ENCODE measurements around the gene ROBO3. TPM values are rescaled to one million over a fixed set of nuclear protein-coding genes. Genes with fewer than 3 reads are reported as not detected.
A peak's percentile ranks its signal among the peaks of the same experiment; 100 is the strongest.

ROBO3 gene
- total RNA-seq, 4 donors from 2014 or later: 6.7 to 19.8 (median 10.1) TPM

GRCh38 chr11:124917115-124917637 lies 51.9 kb downstream of the ROBO3 start:
- H3K4me1 ChIP-seq: peaks cover 0 to 5% of the 10 kb centered on the region in 2 donors
- DNase-seq: no peak
- H3K27ac ChIP-seq: no peak overlapping the region
- H3K4me3 ChIP-seq (replicated peaks in 1 of 3): no peak overlapping the region
- H3K9me3 ChIP-seq: no peaks in the 10 kb centered on the region
- WGBS, 2 donors: 80 to 81% methylated on average over 4 of the region's 6 CpGs
- intact Hi-C loops (cut with DNase I): no loop called here
- H3K36me3 ChIP-seq: no peaks in the 10 kb centered on the region
- no peaks in the 10 kb centered on the region for H3K27me3 ChIP-seq
- TF ChIP-seq CTCF (IDR thresholded peaks at IDR 0.05) (no peak), POLR2A (IDR thresholded peaks at IDR 0.05) (no peak)

GRCh38 chr11:124918950-124919349 lies 53.7 kb downstream of the ROBO3 start, which contains the start of gene HEPN1:
Gene HEPN1 (plus strand): TSS chr11:124919250.
- Histone ChIP-seq H3K27me3 (no peaks in the 10 kb centered on the region), H3K4me1 (peaks cover 0 to 5% of the 10 kb centered on the region in 2 donors), H3K27ac (no peak within 1 kb of the TSS), H3K9me3 (no peaks in the 10 kb centered on the region), H3K36me3 (no peaks in the 10 kb centered on the region), H3K4me3 (replicated peaks in 1 of 3) (no peak within 1 kb of the TSS)
- DNase-seq: no peak
- WGBS, 2 donors: 86 to 89% methylated on average over 3 of the region's 3 CpGs
- TF ChIP-seq CTCF (IDR thresholded peaks at IDR 0.05) (no peak), POLR2A (IDR thresholded peaks at IDR 0.05) (no peak)
- intact Hi-C loops (cut with DNase I): no loop called here

- Histone ChIP-seq H3K4me3 (replicated peaks in 1 of 3) (no peak overlapping the region), H3K4me1 (peaks cover 0 to 5% of the 10 kb centered on the region in 2 donors), H3K36me3 (no peaks in the 10 kb centered on the region), H3K9me3 (no peaks in the 10 kb centered on the region), H3K27me3 (no peaks in the 10 kb centered on the region), H3K27ac (no peak overlapping the region)
- TF ChIP-seq POLR2A (IDR thresholded peaks at IDR 0.05) (no peak), CTCF (IDR thresholded peaks at IDR 0.05) (no peak)
- WGBS, 2 donors: 97 to 100% methylated on average over 2 of the region's 2 CpGs
- DNase-seq: no peak
- intact Hi-C loops (cut with DNase I): no loop called here
Observed at GRCh38 chr11:124919898-124920297, 54.7 kb downstream of the ROBO3 start.

- Histone ChIP-seq H3K4me3 (replicated peaks in 1 of 3) (no peak overlapping the region), H3K27me3 (no peaks in the 10 kb centered on the region), H3K4me1 (peaks cover 0 to 5% of the 10 kb centered on the region in 2 donors), H3K36me3 (no peaks in the 10 kb centered on the region), H3K9me3 (no peaks in the 10 kb centered on the region), H3K27ac (peak overlapping the region in 1 of 3 donors; percentile 55)
- TF ChIP-seq POLR2A (IDR thresholded peaks at IDR 0.05) (no peak), CTCF (IDR thresholded peaks at IDR 0.05) (no peak)
- WGBS, 2 donors: 95 to 97% methylated on average over 5 of the region's 5 CpGs
- intact Hi-C loops (cut with DNase I): no loop called here
- DNase-seq: no peak
Observed at GRCh38 chr11:124920356-124920755, 55.1 kb downstream of the ROBO3 start.

- Histone ChIP-seq H3K4me1 (peaks cover 0 to 5% of the 10 kb centered on the region in 2 donors), H3K4me3 (replicated peaks in 1 of 3) (peak overlapping the region; percentile 9 to 27 (median 23)), H3K36me3 (no peaks in the 10 kb centered on the region), H3K27me3 (no peaks in the 10 kb centered on the region), H3K9me3 (no peaks in the 10 kb centered on the region), H3K27ac (peak overlapping the region in 2 of 3 donors; percentile 13 to 55)
- DNase-seq: peak; percentile 72 to 77
- intact Hi-C loops (cut with DNase I): no loop called here
- TF ChIP-seq CTCF (IDR thresholded peaks at IDR 0.05) (no peak), POLR2A (IDR thresholded peaks at IDR 0.05) (peak in 1 of 2 donors; percentile 21)
- 7 to 17% methylated on average over 45 to 67 of the region's 82 CpGs for WGBS, 2 donors
Observed at GRCh38 chr11:124920870-124921609, 55.8 kb downstream of the ROBO3 start.

Data from thyroid gland (tissue), 4 donors.